Measurements from ENCODE around the gene G6PD.
"Not testable (repeated sequence)": the region's sequence is repeated elsewhere in the genome, so short reads cannot be mapped to it uniquely, and the experiment has no call there.

The G6PD gene

DNA sequence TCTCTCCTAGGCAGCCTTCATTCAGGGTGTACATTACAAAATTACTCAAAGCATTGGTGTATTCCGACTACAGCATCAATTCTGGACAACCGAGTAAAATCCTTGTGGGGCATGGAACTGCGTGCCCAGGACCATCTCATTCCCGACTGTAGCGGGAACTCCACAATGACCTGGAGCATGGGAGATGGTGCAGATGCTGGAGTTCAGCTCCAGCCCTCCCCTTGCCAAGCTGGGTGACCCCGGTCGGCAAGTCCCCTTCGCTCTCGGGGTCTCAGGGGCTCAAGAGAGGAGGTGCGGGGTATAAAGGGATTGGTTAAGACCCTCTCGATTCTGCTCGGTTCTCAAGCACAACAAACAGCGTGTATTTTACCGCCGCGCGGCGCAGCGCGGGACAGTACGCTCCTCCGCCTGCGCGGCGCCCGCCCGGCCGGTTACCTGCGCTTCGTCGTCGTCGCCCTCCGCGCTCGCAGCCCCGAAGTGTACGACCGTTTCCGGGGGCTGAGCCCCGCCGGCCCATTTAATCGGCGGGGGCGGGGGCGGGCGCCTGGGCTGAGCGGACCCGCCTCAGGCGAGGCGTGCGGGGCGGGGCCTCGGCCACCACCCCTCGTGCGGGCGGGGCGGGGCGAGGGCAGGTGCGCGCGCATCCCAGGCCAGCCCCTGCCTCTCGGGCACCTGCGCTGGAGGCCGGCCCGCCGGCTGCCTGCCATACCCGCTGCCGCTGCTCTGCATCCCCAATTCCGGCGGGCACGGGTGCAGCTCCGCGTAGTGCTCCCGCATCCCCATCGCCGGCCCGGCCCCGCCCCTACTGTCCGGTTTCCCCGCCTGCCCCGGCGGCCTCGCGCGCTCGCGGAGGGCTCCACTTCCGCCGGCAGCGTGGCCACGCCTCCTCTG lies at the start of gene G6PD:
G6PD (minus strand) TSS at position 493 of the 891 bp plus-strand sequence. CDS start 691 bp downstream, outside the sequence.
- in situ Hi-C loops (cut with MboI; ENCODE audit: low sequenced_read_pairs), result loop anchor here (25.0 kb wide), 1 partner anchor 809 kb away; no protein-coding TSS in a partner anchor

DNA sequence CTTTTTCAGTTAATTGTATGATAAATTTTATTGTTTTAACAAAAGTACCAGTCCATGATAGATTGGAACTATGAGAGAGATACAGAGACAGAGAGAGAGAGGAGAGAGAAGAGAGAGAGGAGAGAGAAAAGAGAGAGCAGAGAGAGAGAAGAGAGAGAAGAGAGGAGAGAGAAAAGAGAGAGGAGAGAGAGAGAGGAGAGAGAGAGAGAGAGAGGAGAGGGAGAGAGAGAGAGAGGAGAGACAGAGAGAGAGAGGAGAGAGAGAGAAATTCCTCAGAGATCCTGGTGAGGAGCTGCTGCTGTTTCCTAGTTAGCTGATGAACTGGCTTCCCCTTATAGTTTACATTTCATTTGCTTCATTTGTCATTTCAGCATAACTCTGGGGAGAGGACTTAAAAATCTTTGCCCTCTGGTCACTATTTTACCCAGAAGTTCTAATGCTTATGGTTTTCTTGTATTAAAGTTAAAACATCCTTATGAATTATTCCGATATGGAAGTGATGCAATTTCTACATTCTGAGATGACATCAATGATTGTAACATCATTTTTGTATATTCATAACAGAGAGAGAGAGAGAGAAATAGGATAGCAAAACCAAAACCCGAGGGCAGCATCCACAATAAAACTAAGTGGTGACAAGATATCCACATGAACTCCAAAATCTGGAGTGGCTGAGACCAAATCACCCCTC lies 49.1 kb upstream of the G6PD start:
- in situ Hi-C loops (cut with MboI; ENCODE audit: low sequenced_read_pairs), result no loop called here

DNA sequence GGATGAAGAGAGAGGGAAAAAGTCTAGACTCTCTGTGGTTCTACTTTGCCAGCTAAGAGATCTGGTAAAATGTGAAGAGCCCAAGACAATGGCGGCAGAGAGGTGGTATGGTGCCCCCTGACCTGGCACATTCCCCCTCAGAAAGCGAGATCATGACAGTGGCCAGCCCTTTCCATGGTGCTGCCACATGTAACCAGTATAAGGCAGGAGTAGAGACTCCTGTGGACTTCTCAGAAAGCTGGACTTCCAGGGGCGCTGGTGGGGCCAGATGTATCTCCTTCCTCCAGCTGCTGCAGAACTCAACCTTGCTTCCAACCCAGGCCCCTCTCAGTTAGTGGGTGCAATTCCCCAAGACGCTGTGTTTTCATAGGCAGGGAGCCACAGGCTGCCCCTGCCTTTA lies 47.8 kb upstream of the G6PD start:
- in situ Hi-C loops (cut with MboI; ENCODE audit: low sequenced_read_pairs), result no loop called here

DNA sequence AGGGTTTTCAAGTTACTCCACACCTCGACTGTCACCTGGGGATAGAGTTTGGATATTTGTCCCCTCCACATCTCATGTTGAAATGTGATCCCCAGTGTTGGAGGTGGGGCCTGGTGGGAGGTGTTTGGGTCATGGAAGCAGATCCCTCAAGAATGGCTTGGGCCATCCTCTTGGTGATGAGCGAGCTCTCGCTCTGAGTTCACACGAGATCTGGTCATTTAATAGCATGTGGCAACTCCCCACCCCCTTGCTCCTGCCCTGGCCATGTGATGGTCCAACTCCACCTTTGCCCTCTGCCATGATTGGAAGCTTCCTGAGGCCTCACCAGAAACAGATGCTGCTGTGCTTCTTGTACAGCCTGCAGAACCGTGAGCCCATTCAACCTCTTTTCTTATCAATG lies 46.6 kb upstream of the G6PD start:
- in situ Hi-C loops (cut with MboI; ENCODE audit: low sequenced_read_pairs), result no loop called here

DNA sequence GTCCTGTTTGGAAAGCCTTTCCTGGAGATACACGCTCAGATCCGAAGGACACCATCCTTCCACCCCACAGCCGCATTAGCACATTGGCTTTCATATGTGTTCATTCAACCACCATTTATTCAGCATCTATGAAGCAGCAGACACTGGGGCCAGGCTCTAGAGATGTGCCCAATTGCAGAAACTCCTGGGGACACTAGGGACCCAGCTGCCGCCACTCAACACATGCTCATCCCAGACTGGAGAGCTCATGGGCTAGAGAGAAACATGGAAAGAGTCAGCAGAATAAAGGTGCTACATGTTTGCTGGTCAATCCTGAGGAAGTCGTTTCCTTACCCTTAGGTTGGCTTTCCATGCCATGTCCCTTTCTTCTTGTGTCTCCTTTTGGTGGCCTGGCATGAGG lies 45.9 kb upstream of the G6PD start:
- in situ Hi-C loops (cut with MboI; ENCODE audit: low sequenced_read_pairs), result no loop called here

DNA sequence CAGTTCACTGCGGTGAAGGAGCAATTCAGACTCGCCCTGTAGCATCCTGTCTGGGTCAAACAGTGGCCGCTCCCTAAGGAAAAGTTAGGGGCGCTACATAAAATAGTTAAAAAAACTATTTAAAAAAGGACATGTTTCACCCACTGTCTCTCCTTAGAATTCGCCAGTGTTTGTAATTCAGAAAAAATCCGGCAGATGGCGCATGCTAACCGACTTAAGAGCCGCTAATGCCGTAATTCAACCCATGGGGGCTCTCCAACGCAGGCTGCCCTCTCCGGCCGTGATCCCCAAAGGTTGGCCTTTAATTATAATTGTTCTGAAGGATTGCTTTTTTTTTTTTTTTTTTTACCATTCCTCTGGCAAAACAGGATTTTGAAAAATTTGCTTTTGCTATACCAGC lies 43.8 kb upstream of the G6PD start:
- in situ Hi-C loops (cut with MboI; ENCODE audit: low sequenced_read_pairs), result not testable (repeated sequence)

DNA sequence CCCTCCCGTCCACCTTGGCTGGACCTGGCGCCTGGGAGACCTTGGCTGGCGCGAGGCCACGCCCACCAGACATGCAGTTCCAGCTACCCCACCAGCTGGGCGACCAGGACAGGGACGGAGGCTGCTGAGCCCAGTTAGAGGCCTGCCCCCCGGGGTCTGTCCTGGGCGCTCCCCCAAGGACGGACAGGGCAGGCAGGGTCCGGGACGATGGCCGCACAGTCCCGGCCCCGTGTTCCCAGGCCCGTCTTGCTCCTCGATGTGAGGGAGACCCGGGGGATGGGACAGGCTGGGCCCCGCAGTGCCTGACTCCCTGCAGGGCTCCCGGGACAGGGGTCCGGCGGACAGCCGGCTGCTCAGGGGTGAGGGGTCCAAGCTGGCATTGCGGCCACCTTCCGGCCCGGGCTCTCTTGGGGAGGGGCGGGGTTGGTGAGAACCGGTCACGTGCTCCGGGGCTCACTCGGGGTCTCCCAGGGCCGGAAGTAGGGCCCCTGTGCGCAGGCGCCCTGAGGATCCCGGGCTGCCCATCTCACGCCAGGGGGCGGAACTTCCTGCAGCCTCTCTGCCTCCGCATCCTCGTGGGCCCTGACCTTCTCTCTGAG lies 38.0 kb upstream of the G6PD start, which contains the start of gene CTAG1A:
CTAG1A (plus strand) TSS at position 549 of the 599 bp plus-strand sequence. CDS start 74 bp downstream, outside the sequence.
- in situ Hi-C loops (cut with MboI; ENCODE audit: low sequenced_read_pairs), result not testable (repeated sequence)

DNA sequence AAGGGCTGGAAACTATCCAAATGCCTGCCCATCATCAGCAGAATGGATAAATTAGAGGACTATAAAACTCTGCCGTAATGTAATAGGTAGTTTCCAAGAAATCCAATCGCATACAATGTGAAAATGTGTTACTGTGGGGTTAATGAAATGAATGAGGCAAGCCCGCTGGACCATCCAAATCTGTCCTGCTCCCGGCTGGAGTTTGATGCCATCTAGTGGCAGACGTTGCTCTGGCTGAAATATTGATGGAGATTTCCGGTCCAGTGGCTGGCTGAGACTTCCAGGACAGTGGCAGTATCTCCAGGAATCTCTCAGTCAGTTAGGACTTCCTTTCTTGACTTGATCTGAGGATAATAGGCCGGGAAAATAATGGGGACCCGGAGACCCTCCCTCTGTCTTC lies 36.3 kb upstream of the G6PD start:
- in situ Hi-C loops (cut with MboI; ENCODE audit: low sequenced_read_pairs), result not testable (repeated sequence)

DNA sequence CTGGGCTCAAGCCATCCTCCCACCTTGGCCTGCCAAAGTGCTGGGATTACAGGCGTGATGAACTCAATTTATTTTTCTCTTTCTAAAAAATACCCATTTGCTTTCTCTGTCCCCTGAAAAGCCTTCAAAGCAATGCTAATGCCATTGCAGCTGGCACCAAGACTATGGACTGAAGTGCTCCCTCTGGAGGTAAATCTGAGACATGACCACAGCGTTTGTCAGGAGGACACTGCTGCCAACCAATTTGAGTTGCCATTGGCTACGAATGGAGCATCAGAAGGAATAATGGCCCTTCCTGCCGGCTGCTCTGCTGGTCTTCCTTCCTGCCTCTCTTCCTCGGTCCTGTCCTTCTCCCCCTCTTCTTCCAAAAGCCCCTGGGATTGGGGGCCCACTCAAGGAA lies 28.4 kb upstream of the G6PD start:
- in situ Hi-C loops (cut with MboI; ENCODE audit: low sequenced_read_pairs), result not testable (repeated sequence)

DNA sequence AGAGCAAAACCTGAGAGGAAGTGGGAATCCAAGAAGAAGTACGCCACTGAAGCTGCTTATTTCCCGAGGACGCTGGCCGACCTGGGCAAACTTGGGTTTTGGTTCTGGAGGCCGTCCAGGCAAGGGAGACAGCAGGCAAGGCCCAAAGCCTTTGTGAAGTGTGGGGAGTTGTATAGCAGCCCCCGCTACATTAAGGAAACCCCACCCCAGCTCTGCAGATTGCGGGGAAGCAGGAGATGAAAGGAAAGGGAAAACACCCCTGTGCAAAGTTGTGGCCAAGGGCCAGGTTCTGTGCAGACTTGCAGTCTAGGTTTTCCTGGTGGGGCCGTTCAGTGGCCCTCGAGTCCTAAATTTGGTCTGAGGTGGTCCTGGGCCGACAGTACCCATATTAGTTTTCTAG lies 26.4 kb upstream of the G6PD start:
- in situ Hi-C loops (cut with MboI; ENCODE audit: low sequenced_read_pairs), result not testable (repeated sequence)

DNA sequence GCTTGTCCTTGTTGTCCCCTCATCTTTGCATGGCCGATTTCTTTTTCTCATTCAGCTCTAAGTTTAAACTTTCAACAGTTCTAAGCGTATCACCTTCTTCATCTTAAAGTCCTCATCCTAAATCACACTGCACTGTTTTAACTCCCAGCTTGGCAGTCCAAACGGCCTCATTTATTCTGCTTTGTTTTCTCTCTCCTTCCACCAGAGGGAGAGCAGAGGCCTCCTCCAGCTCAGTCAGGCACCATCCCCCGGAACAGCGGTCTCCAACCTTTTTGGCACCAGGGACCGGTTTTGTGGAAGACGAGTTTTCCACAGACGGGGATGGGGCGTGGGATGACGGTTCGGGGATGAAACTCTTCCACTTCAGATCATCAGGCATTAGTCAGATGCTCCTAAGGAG lies 23.7 kb upstream of the G6PD start:
- in situ Hi-C loops (cut with MboI; ENCODE audit: low sequenced_read_pairs), result not testable (repeated sequence)

DNA sequence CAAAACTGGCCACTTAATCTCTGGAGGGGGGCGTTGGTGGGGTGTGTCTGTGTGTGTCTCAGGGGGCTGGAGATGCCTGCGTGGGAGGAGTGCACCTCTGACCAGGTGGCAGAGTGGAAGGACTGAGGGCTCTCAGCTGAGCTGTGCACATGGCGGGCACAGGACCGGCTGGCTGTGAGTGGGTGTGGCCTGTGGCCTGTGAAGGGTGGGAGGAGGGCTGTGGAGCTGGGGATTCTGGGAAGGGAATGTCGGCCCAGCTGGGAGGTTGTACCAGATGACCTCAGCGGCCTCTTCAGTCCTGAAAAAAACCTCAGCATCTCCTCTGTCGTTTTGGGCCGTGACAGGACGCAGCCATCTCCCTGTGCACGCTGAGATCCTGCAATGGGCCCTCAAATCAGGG lies 15.6 kb upstream of the G6PD start:
- in situ Hi-C loops (cut with MboI; ENCODE audit: low sequenced_read_pairs), result not testable (repeated sequence)

DNA sequence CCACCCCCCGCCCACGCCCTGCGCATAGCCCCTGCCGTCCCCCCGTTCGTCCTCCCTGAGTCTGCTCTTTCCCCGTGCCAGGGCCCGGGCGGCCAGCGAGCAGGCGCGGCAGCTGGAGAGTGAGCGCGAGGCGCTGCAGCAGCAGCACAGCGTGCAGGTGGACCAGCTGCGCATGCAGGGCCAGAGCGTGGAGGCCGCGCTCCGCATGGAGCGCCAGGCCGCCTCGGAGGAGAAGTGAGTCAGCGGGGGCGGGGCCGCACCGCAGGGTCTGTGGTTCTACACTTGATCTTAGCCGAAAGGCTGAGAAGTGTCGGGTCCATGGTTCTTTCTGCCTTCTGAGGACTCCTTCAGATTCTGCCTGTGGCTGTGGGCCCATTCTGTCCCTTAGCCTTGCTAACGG lies 13.7 kb upstream of the G6PD start:
- in situ Hi-C loops (cut with MboI; ENCODE audit: low sequenced_read_pairs), result not testable (repeated sequence)

DNA sequence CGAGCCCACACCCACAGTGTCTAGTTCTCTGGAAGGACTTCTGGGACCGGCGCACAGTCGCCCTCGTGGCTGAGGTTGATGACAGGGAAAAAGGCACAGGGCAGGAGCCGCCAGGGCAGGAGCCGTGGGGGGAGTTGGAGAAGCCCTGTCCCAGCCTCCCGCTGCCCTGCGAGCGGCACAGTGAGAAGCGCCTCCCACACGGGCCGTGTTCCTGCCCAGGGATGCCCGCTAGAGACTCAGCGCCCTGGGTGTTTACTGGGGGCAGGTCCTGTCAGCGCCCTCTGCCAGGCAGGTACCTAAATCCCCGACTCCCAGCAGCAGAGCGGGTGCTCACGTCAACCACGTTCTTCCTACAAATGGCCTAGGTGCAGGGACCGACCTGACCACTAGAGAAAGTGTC lies 12.2 kb upstream of the G6PD start:
- in situ Hi-C loops (cut with MboI; ENCODE audit: low sequenced_read_pairs), result not testable (repeated sequence)

DNA sequence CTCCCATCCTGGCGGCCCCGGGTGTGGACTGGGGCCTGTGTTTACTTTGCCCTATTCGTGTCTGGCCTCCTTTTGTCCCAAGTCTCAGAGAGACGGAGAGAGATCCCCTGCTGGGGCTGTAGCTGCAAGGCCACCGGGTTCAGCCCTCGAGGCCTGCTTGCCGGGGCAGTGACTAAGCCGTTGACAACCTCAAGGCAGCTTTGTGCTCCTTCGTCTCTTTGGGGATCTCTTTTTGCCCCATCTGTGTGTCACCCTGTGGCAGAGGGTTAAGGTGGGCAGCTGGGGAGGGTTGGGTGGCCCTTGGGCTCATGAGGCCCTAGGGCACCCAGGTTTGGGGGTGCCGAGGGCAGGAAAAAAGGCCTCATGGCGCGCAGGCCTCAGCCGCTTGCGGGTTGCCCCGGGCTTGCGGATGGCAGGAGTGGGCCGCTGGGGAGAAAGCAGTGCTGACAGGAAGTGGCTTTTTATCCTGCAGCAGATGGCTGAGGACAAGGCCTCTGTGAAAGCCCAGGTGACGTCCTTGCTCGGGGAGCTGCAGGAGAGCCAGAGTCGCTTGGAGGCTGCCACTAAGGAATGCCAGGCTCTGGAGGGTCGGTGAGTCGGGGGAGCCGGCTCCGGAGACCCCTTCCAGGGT lies 11.5 kb upstream of the G6PD start:
- in situ Hi-C loops (cut with MboI; ENCODE audit: low sequenced_read_pairs), result not testable (repeated sequence)

DNA sequence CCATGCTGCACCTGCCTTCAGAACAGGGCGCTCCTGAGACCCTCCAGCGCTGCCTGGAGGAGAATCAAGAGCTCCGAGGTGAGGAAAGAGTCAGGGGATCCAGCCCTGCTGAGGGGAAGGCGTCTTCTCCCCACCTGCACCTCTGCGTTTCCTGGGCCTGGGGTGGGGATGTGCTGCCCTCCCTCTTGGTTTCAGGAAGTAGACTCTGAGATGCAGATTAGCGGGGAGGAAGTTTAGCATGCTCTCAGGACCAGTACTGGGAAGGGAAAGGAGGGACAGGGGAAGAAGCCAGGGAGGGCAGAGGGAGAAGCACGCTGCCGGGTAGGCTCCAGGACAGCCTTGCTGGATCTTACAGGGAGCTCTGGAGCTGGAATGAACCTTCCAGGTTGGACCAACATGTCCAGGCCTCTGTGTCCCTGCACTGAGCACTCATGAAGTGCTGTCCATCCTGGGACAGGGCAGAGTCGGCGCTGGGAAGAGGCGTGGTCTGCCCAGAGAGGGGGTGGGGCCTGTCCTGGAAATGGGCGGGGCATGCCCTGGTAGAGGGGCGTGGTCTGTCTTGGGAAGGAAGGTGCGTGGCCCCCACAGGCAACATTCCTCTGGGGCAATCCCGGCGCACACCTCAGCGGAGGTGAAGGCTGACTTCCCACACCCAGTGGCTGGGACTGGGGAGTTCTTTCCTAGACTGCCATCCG lies 5.6 kb upstream of the G6PD start:
- in situ Hi-C loops (cut with MboI; ENCODE audit: low sequenced_read_pairs), result not testable (repeated sequence)

DNA sequence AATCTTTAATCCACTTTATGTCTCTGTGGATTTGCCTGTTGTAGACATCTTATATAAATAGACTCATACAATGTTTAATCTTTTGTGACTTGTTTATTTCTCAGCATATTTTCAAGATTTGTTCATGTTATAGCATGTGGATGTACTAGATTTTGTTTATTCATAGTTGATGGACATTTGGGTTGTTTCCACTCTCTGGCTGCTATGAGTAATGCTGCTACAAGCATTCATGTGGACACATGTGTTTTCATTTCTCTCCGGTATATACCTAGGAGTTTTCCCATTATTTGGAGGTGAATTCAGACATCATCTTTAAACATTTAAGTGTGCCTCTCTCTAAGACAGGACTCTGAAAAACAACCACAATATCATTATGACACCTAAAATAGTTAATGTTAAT lies 3.1 kb upstream of the G6PD start:
- in situ Hi-C loops (cut with MboI; ENCODE audit: low sequenced_read_pairs), result loop anchor here (25.0 kb wide), 1 partner anchor 812 kb away; no protein-coding TSS in a partner anchor

DNA sequence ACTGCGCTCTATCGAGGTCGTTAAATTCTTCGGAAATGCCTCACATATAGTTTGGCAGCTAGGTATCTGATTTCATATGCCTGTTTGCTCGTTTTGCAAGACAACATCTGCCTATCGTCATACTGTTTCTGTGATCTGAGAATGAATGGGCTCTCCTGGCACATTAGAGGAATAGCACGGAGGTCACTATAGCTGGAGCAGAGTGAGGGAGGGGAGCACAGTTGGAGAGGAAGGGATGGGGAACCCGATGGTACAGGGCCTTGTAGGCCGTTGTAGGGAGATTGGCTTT lies 1.3 kb upstream of the G6PD start:
- in situ Hi-C loops (cut with MboI; ENCODE audit: low sequenced_read_pairs), result loop anchor here (25.0 kb wide), 1 partner anchor 811 kb away; no protein-coding TSS in a partner anchor

DNA sequence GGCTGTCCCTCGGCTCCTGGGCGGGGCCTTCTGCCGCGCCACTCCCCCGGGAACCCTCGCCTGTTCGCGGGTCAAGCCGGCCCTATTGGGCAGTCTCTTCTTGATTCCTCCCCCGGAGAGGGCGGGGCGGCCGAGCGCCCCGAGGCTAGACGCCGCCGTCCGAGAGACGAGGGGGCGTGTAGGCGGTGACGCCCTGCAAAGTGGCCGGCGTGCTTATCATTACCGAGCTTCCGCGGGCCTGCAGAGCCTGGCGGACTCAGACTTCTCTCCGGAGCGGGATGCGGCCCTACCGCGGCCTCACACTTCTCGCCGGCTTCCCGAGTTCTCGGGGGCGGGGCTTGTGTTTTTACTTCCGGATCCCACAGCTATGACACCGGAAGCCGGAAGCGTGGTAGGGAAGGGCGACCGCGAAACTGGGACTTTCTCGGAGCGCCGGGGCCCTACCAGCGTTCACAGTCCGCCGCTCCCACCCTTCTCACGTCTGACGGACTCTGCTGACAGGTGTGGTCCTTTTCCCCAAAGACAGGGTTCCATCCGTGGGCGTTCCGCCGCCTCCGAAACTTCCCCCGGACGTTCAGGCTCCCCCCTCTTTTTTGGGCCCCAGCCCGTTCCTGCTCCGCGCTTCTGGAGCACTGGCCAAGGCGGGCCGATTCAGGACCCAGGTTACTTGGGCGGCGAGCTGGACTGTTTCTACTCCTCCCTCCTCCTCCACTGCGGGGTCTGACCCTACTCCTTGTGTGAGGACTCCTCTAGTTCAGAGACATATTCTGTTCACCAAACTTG lies 790 bp upstream of the G6PD start, which contains the start of gene IKBKG:
IKBKG (plus strand) TSS at position 376 of the 783 bp plus-strand sequence. CDS start 4,383 bp downstream, outside the sequence.
- in situ Hi-C loops (cut with MboI; ENCODE audit: low sequenced_read_pairs), result loop anchor here (25.0 kb wide), 1 partner anchor 810 kb away; no protein-coding TSS in a partner anchor
